ENCODE results near the gene GSK3A.

GRCh38 chr19:42254850-42255765 is 12.7 kb upstream of the GSK3A start, which contains the start of gene ERF:
- TF ChIP-seq, protein P1, sequence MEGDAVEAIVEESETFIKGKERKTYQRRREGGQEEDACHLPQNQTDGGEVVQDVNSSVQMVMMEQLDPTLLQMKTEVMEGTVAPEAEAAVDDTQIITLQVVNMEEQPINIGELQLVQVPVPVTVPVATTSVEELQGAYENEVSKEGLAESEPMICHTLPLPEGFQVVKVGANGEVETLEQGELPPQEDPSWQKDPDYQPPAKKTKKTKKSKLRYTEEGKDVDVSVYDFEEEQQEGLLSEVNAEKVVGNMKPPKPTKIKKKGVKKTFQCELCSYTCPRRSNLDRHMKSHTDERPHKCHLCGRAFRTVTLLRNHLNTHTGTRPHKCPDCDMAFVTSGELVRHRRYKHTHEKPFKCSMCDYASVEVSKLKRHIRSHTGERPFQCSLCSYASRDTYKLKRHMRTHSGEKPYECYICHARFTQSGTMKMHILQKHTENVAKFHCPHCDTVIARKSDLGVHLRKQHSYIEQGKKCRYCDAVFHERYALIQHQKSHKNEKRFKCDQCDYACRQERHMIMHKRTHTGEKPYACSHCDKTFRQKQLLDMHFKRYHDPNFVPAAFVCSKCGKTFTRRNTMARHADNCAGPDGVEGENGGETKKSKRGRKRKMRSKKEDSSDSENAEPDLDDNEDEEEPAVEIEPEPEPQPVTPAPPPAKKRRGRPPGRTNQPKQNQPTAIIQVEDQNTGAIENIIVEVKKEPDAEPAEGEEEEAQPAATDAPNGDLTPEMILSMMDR (IDR thresholded peaks at IDR 0.05; ENCODE audit: low read length): no peak
- TF ChIP-seq EZH2 (optimal IDR thresholded peaks at IDR 0.05; ENCODE audit: low read depth, low read length): no peak

Data from MM.1S (cell line).